ENCODE measurements around the gene C21orf91. TPM values are rescaled to one million over a fixed set of nuclear protein-coding genes. Genes with fewer than 3 reads are reported as not detected.

C21orf91 gene
- total RNA-seq, 1 experiment from 2014 or later: 30.5 TPM

DNA sequence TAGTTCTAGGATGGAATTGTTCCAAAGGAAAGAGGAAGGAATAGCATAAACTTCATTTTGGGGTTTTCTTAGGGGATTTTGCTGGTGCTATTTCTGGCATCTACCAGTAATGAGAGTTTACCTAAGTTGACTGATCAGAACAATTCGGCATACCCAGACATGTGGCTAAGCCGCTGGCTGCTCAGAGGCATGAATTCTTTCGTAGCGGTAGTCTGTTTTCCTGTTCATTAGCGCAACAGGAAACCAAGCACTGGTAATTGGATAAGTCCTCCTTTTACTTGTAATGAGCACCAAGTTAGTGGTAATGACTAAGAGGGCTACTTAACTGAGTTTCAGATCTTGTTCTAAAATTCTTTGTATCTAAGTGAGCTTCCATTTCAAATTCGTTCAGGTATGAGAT lies 38.6 kb downstream of the C21orf91 start (continued):
- TF ChIP-seq FOXJ3 (CRISPR knock-in tag; IDR thresholded peaks at IDR 0.05; ENCODE audit: borderline replicate concordance) (no peak), PRRX2 (CRISPR knock-in tag; IDR thresholded peaks at IDR 0.05) (no peak)
- TF ChIP-seq, protein P1, sequence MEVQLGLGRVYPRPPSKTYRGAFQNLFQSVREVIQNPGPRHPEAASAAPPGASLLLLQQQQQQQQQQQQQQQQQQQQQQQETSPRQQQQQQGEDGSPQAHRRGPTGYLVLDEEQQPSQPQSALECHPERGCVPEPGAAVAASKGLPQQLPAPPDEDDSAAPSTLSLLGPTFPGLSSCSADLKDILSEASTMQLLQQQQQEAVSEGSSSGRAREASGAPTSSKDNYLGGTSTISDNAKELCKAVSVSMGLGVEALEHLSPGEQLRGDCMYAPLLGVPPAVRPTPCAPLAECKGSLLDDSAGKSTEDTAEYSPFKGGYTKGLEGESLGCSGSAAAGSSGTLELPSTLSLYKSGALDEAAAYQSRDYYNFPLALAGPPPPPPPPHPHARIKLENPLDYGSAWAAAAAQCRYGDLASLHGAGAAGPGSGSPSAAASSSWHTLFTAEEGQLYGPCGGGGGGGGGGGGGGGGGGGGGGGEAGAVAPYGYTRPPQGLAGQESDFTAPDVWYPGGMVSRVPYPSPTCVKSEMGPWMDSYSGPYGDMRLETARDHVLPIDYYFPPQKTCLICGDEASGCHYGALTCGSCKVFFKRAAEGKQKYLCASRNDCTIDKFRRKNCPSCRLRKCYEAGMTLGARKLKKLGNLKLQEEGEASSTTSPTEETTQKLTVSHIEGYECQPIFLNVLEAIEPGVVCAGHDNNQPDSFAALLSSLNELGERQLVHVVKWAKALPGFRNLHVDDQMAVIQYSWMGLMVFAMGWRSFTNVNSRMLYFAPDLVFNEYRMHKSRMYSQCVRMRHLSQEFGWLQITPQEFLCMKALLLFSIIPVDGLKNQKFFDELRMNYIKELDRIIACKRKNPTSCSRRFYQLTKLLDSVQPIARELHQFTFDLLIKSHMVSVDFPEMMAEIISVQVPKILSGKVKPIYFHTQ (CRISPR knock-in tag; IDR thresholded peaks at IDR 0.05): no peak

DNA sequence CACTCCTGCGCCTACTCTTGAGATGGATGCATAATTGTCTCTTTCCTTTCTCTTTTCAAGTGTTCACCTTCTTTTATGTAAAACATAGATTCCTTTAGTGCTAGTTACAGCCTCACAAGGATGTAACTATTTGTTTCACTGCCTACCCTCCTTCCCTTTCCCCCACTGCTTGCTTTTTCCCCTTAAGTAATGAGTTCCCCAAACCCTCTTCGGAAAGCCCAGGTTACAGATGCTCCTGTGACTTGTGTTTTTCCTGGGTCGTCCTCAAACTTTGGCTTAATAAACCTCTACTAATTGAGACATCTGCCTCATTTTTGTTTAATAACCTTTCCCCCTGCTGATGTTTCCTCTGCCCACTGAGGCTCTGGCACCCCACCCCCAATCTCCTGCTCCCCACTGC lies 39.2 kb downstream of the C21orf91 start:
- peaks cover 9% of the 10 kb centered on the region for H3K9me3 Mint-ChIP-seq
- ChIA-PET CTCF (no interaction called here), POLR2A (no interaction called here)
- H3K4me1 Mint-ChIP-seq: peaks cover 25% of the 10 kb centered on the region
- ATAC-seq (no peak), DNase-seq (ENCODE audit: low spot score) (no peak)
- H3K27ac Mint-ChIP-seq: no peak overlapping the region
- no peak overlapping the region for H3K4me3 Mint-ChIP-seq
- H3K27me3 Mint-ChIP-seq (ENCODE audit: low read depth): no peaks in the 10 kb centered on the region
- H3K36me3 Mint-ChIP-seq: peaks cover 16% of the 10 kb centered on the region
- no peak for TF ChIP-seq CREM (CRISPR knock-in tag; IDR thresholded peaks at IDR 0.05)
- no peak for TF ChIP-seq TP53 (CRISPR knock-in tag; IDR thresholded peaks at IDR 0.05)
- TF ChIP-seq, protein P2, sequence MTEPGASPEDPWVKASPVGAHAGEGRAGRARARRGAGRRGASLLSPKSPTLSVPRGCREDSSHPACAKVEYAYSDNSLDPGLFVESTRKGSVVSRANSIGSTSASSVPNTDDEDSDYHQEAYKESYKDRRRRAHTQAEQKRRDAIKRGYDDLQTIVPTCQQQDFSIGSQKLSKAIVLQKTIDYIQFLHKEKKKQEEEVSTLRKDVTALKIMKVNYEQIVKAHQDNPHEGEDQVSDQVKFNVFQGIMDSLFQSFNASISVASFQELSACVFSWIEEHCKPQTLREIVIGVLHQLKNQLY (CRISPR knock-in tag; IDR thresholded peaks at IDR 0.05): no peak
- TF ChIP-seq, protein P3, sequence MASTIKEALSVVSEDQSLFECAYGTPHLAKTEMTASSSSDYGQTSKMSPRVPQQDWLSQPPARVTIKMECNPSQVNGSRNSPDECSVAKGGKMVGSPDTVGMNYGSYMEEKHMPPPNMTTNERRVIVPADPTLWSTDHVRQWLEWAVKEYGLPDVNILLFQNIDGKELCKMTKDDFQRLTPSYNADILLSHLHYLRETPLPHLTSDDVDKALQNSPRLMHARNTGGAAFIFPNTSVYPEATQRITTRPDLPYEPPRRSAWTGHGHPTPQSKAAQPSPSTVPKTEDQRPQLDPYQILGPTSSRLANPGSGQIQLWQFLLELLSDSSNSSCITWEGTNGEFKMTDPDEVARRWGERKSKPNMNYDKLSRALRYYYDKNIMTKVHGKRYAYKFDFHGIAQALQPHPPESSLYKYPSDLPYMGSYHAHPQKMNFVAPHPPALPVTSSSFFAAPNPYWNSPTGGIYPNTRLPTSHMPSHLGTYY (CRISPR knock-in tag; IDR thresholded peaks at IDR 0.05): no peak
- TF ChIP-seq, protein P4, sequence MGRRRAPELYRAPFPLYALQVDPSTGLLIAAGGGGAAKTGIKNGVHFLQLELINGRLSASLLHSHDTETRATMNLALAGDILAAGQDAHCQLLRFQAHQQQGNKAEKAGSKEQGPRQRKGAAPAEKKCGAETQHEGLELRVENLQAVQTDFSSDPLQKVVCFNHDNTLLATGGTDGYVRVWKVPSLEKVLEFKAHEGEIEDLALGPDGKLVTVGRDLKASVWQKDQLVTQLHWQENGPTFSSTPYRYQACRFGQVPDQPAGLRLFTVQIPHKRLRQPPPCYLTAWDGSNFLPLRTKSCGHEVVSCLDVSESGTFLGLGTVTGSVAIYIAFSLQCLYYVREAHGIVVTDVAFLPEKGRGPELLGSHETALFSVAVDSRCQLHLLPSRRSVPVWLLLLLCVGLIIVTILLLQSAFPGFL (CRISPR knock-in tag; IDR thresholded peaks at IDR 0.05; ENCODE audit: borderline replicate concordance): no peak
- TF ChIP-seq, protein P5, sequence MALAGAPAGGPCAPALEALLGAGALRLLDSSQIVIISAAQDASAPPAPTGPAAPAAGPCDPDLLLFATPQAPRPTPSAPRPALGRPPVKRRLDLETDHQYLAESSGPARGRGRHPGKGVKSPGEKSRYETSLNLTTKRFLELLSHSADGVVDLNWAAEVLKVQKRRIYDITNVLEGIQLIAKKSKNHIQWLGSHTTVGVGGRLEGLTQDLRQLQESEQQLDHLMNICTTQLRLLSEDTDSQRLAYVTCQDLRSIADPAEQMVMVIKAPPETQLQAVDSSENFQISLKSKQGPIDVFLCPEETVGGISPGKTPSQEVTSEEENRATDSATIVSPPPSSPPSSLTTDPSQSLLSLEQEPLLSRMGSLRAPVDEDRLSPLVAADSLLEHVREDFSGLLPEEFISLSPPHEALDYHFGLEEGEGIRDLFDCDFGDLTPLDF (CRISPR knock-in tag; IDR thresholded peaks at IDR 0.05): no peak
- no peak for TF ChIP-seq NR2C2 (CRISPR knock-in tag; IDR thresholded peaks at IDR 0.05)
- TF ChIP-seq, protein P6, sequence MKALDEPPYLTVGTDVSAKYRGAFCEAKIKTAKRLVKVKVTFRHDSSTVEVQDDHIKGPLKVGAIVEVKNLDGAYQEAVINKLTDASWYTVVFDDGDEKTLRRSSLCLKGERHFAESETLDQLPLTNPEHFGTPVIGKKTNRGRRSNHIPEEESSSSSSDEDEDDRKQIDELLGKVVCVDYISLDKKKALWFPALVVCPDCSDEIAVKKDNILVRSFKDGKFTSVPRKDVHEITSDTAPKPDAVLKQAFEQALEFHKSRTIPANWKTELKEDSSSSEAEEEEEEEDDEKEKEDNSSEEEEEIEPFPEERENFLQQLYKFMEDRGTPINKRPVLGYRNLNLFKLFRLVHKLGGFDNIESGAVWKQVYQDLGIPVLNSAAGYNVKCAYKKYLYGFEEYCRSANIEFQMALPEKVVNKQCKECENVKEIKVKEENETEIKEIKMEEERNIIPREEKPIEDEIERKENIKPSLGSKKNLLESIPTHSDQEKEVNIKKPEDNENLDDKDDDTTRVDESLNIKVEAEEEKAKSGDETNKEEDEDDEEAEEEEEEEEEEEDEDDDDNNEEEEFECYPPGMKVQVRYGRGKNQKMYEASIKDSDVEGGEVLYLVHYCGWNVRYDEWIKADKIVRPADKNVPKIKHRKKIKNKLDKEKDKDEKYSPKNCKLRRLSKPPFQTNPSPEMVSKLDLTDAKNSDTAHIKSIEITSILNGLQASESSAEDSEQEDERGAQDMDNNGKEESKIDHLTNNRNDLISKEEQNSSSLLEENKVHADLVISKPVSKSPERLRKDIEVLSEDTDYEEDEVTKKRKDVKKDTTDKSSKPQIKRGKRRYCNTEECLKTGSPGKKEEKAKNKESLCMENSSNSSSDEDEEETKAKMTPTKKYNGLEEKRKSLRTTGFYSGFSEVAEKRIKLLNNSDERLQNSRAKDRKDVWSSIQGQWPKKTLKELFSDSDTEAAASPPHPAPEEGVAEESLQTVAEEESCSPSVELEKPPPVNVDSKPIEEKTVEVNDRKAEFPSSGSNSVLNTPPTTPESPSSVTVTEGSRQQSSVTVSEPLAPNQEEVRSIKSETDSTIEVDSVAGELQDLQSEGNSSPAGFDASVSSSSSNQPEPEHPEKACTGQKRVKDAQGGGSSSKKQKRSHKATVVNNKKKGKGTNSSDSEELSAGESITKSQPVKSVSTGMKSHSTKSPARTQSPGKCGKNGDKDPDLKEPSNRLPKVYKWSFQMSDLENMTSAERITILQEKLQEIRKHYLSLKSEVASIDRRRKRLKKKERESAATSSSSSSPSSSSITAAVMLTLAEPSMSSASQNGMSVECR (CRISPR knock-in tag; IDR thresholded peaks at IDR 0.05; ENCODE audit: borderline replicate concordance): no peak
- TF ChIP-seq NFATC4 (CRISPR knock-in tag; IDR thresholded peaks at IDR 0.05): no peak
- TF ChIP-seq, protein P7, sequence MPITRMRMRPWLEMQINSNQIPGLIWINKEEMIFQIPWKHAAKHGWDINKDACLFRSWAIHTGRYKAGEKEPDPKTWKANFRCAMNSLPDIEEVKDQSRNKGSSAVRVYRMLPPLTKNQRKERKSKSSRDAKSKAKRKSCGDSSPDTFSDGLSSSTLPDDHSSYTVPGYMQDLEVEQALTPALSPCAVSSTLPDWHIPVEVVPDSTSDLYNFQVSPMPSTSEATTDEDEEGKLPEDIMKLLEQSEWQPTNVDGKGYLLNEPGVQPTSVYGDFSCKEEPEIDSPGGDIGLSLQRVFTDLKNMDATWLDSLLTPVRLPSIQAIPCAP (CRISPR knock-in tag; IDR thresholded peaks at IDR 0.05): no peak
- TF ChIP-seq, protein P8, sequence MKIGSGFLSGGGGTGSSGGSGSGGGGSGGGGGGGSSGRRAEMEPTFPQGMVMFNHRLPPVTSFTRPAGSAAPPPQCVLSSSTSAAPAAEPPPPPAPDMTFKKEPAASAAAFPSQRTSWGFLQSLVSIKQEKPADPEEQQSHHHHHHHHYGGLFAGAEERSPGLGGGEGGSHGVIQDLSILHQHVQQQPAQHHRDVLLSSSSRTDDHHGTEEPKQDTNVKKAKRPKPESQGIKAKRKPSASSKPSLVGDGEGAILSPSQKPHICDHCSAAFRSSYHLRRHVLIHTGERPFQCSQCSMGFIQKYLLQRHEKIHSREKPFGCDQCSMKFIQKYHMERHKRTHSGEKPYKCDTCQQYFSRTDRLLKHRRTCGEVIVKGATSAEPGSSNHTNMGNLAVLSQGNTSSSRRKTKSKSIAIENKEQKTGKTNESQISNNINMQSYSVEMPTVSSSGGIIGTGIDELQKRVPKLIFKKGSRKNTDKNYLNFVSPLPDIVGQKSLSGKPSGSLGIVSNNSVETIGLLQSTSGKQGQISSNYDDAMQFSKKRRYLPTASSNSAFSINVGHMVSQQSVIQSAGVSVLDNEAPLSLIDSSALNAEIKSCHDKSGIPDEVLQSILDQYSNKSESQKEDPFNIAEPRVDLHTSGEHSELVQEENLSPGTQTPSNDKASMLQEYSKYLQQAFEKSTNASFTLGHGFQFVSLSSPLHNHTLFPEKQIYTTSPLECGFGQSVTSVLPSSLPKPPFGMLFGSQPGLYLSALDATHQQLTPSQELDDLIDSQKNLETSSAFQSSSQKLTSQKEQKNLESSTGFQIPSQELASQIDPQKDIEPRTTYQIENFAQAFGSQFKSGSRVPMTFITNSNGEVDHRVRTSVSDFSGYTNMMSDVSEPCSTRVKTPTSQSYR (CRISPR knock-in tag; IDR thresholded peaks at IDR 0.05): no peak
- TF ChIP-seq, protein P9, sequence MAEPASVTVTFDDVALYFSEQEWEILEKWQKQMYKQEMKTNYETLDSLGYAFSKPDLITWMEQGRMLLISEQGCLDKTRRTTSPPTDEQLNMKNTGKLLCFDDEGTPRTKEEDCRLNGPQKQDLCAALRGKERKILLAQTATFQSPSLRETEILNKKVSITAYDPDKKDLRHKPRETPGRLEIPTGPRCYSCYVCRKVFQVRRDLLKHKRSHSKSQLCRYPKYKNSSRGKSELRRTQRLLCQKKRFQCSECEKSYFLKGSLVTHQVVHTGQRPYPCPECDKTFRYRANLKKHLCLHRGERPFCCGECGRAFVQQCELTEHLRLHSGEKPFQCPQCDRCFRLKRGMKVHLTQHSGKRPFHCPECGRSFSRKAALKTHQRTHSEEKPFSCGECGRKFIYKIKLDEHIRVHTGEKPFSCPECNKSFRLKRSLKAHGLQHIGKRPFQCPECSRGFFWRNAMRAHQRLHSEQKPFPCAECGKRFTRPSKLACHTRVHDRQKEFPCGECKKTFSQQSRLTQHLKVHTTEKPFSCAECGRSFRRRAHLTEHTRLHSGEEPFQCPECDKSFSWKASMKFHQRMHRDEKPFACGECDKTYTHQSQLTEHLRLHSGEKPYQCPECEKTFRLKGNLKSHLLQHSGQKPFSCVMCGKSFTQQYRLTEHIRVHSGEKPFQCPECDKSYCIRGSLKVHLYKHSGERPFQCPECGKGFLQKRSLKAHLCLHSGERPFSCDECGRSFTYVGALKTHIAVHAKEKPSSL (CRISPR knock-in tag; conservative IDR thresholded peaks at IDR 0.05): no peak
- no peak for TF ChIP-seq ESRRA (CRISPR knock-in tag; IDR thresholded peaks at IDR 0.05; ENCODE audit: borderline replicate concordance)
- TF ChIP-seq, protein P10, sequence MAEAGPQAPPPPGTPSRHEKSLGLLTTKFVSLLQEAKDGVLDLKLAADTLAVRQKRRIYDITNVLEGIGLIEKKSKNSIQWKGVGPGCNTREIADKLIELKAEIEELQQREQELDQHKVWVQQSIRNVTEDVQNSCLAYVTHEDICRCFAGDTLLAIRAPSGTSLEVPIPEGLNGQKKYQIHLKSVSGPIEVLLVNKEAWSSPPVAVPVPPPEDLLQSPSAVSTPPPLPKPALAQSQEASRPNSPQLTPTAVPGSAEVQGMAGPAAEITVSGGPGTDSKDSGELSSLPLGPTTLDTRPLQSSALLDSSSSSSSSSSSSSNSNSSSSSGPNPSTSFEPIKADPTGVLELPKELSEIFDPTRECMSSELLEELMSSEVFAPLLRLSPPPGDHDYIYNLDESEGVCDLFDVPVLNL (CRISPR knock-in tag; IDR thresholded peaks at IDR 0.05; ENCODE audit: borderline replicate concordance, low read depth): no peak
